Measurements from ENCODE around the gene TFPT.
A peak's percentile ranks its signal among the peaks of the same experiment; 100 is the strongest.

DNA sequence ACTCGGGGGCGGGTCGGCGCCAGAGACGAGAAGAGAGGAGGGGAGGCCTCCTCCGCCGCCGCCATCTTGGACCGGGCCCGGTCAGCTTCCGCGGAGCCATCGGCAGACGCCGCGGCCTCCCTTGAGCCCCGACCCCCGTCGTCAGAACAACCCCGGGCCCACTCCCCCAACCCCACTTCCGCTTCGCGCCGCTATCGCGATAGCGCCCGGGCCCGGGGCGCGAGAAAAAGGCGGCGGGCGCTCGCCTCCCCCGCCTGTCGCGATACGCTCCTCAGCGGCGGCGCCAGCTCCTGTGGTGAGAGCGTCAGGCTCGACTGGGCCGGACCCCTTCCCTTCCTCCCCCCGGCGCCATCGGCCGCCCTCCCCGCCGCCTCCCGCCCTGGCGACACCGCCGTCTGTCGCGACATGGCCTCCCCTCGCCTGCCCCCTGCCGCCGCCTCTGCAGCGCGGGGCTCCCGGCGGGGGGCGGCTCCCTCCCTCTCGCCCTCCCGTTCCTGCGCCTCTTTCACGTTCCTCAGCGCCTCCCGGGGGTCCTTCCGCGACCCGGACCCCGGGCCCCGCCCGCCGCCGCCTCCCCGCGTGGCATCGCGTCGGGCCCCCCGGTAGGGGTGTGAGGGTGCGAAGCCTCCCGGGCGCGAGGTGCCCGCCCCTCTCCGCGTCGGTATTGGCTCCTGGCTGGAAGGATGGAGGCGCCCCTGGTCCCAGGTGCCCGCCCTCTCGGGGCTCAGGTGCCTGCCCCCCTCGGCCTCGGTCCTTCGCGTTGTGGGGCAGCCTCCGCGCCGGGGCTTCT lies 22.4 kb upstream of the TFPT start, which contains the start of gene CNOT3:
- no peak for TF ChIP-seq CTCF (IDR thresholded peaks at IDR 0.05 in 4 of 5, conservative IDR thresholded peaks at IDR 0.05 in 1 of 5)
- peak; percentile 94 to 98 for TF ChIP-seq POLR2A (IDR thresholded peaks at IDR 0.05)

All from gastrocnemius medialis (tissue), 4 donors.